SH-SY5Y (cell line): Measurements from ENCODE around the gene GTF2A1.

Experiments used
- GATA2 ChIP-seq: IDR thresholded peaks from 2 replicates; pipeline ENCODE4 v1.6.1; 2011; ENCODE audit warnings: mild to moderate bottlenecking, low read depth, low read length
- GATA3 ChIP-seq: IDR thresholded peaks from 2 replicates; pipeline ENCODE4 v1.6.1; 2011; ENCODE audit warnings: low read depth, mild to moderate bottlenecking, low read length, moderate library complexity

- TF ChIP-seq GATA2 (no peak), GATA3 (no peak)
These were observed 51.1 kb downstream of the GTF2A1 start for GRCh38 chr14:81169711-81170103.
